ENCODE data around the gene LDLRAD1. TPM values are rescaled to one million over a fixed set of nuclear protein-coding genes. Genes with fewer than 3 reads are reported as not detected.

The LDLRAD1 gene
- total RNA-seq, 1 experiment from 2014 or later: 0.30 TPM

- ChIA-PET CTCF (no interaction called here), POLR2A (no interaction called here), RAD21 (ENCODE audit: low non-redundant PET in 1 of 2, low total read pairs in 2 of 2, uncharacterized antibody in 2 of 2, unreplicated experiment in 2 of 2) (no interaction called here)
- BruUV-seq (replicated peaks): no TSS peak
- intact Hi-C loops (cut with micrococcal nuclease): no loop called here
- no peak for ATAC-seq
- no peaks in the 10 kb centered on the region for H3K79me2 ChIP-seq (ENCODE audit: insufficient read depth, low read length)
- H3K9me2 ChIP-seq (ENCODE audit: insufficient read depth): no peaks in the 10 kb centered on the region
- no peaks in the 10 kb centered on the region for H4K20me1 ChIP-seq (ENCODE audit: insufficient read depth)
- no peaks in the 10 kb centered on the region for H3K27me3 ChIP-seq (ENCODE audit: insufficient read depth, low read length)
- no peaks in the 10 kb centered on the region for H3K9me3 ChIP-seq (ENCODE audit: control insufficient read depth in 1 of 2, insufficient read depth in 1 of 2, low read depth in 1 of 2, low read length in 2 of 2)
- H3K36me3 ChIP-seq (ENCODE audit: control insufficient read depth in 1 of 2, insufficient read depth in 2 of 2, low read length in 2 of 2): no peaks in the 10 kb centered on the region
- no peak for DNase-seq (ENCODE audit: low read depth, low spot score)
- H3K4me1 ChIP-seq (ENCODE audit: control insufficient read depth in 1 of 2, insufficient read depth in 2 of 2, low read length in 2 of 2): no peaks in the 10 kb centered on the region
- H3K4me2 ChIP-seq (ENCODE audit: low read length): no peak overlapping the region
- no peak overlapping the region for H3K27ac ChIP-seq (ENCODE audit: low read depth, low read length)
- TF ChIP-seq JUND (IDR thresholded peaks at IDR 0.05): 0 out of 2 replicates have a peak, but pooled peaks have one; percentile 12
- no peak for TF ChIP-seq REST (IDR thresholded peaks at IDR 0.05; ENCODE audit: low read depth)
- H2AFZ ChIP-seq (ENCODE audit: low read depth, low read length, poor library complexity, severe bottlenecking): no peak overlapping the region
- no peak overlapping the region for H3K4me3 ChIP-seq (replicated peaks in 1 of 2; ENCODE audit: low read depth in 1 of 2, low read length in 2 of 2)
- H3K9ac ChIP-seq (ENCODE audit: low read length): no peak overlapping the region
Measured at GRCh38 chr1:53998223-53998622, 19.8 kb downstream of the LDLRAD1 start.

- Histone ChIP-seq H4K20me1 (ENCODE audit: insufficient read depth) (no peaks in the 10 kb centered on the region), H3K4me2 (ENCODE audit: low read length) (no peak overlapping the region), H3K4me1 (ENCODE audit: control insufficient read depth in 1 of 2, insufficient read depth in 2 of 2, low read length in 2 of 2) (no peaks in the 10 kb centered on the region), H3K27me3 (ENCODE audit: insufficient read depth, low read length) (no peaks in the 10 kb centered on the region), H3K9me2 (ENCODE audit: insufficient read depth) (no peaks in the 10 kb centered on the region), H3K36me3 (ENCODE audit: control insufficient read depth in 1 of 2, insufficient read depth in 2 of 2, low read length in 2 of 2) (no peaks in the 10 kb centered on the region), H3K79me2 (ENCODE audit: insufficient read depth, low read length) (no peaks in the 10 kb centered on the region), H3K9me3 (ENCODE audit: control insufficient read depth in 1 of 2, insufficient read depth in 1 of 2, low read depth in 1 of 2, low read length in 2 of 2) (no peaks in the 10 kb centered on the region), H2AFZ (ENCODE audit: low read depth, low read length, poor library complexity, severe bottlenecking) (no peak overlapping the region), H3K9ac (ENCODE audit: low read length) (no peak overlapping the region), H3K4me3 (replicated peaks in 1 of 2; ENCODE audit: low read depth in 1 of 2, low read length in 2 of 2) (no peak overlapping the region), H3K27ac (ENCODE audit: low read depth, low read length) (no peak overlapping the region)
- intact Hi-C loops (cut with micrococcal nuclease): no loop called here
- ATAC-seq: no peak
- RAD21 ChIA-PET (ENCODE audit: low non-redundant PET in 1 of 2, low total read pairs in 2 of 2, uncharacterized antibody in 2 of 2, unreplicated experiment in 2 of 2): no interaction called here
- POLR2A ChIA-PET: no interaction called here
- TF ChIP-seq TCF7L2 (IDR thresholded peaks at IDR 0.05; ENCODE audit: borderline replicate concordance, extremely low read depth, insufficient read depth, insufficient read length) (no peak), ELF1 (IDR thresholded peaks at IDR 0.05; ENCODE audit: borderline replicate concordance, low read depth) (no peak), REST (IDR thresholded peaks at IDR 0.05; ENCODE audit: low read depth) (no peak), POLR2AphosphoS5 (IDR thresholded peaks at IDR 0.05; ENCODE audit: low read depth, low read length) (no peak), MAX (IDR thresholded peaks at IDR 0.05) (no peak), ZBTB33 (IDR thresholded peaks at IDR 0.05; ENCODE audit: extremely low read depth, insufficient replicate concordance, low read length) (no peak), SIN3A (IDR thresholded peaks at IDR 0.05; ENCODE audit: low read depth) (no peak)
- CTCF ChIA-PET: no interaction called here
- BruUV-seq (replicated peaks): no TSS peak
- no peak for DNase-seq (ENCODE audit: low read depth, low spot score)
Measured at GRCh38 chr1:53995683-53996082, 22.3 kb downstream of the LDLRAD1 start.

All from HCT116 (cell line).